ENCODE results near the gene PPP5C.
"Not testable (repeated sequence)": the region's sequence is repeated elsewhere in the genome, so short reads cannot be mapped to it uniquely, and the experiment has no call there.

Gene PPP5C

DNA sequence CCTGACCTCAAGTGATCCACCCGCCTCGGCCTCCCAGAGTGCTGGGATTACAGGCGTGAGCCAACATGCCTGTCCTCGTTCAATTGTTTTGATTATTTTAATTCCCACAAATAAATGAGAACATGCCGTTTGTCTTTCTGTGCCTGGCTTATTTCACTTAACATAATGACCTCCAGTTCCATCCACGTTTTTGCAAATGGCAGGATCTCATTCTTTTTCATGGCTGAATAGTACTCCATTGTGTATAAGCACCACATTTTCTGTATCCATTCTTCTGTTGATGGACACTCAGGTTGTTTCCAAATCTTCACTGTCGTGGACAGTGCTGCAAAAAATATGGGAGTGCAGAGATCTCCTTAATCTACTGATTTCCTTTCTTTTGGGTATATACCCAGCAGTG, 86.6 kb downstream of the PPP5C start:
- DNase-seq (ENCODE audit: low read depth, low spot score), result not testable (repeated sequence)

DNA sequence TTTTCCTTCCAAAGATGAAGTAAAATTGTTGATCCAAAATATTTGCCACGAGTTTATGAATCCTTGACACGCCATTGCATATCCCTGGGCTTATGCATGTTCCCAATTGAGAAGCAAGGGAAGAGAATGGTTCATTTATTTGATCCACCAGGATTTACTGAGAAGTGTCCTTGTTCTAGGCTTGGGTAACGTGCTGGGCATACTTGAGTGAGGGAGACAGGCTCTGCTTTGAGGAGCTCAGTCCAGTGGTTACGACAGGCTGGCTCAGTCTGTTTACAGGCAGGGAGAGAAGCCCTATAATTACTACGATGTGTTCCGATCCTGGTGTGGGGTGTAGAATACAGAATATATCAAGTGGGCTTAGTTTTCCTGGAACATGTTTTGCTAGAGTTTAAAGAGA, 88.1 kb downstream of the PPP5C start:
- no peak for DNase-seq (ENCODE audit: low read depth, low spot score)

GRCh38 chr19:46435689-46436088, 88.8 kb downstream of the PPP5C start:
- not testable (repeated sequence) for DNase-seq (ENCODE audit: low read depth, low spot score)

Measured in astrocyte of the hippocampus (primary cell).